Stimulated activated CD4-positive, alpha-beta T cell treated with anti-CD3 and anti-CD28 coated beads, TNF-alpha, amount 100 ng/mL, for 24 hours (primary cell): ENCODE measurements around the gene LCP2.

Experiments used
- DNase-seq, 3 experiments: peaks; one replicate each; pipeline ENCODE4 v3.0.0-alpha.2; 2020; ENCODE audit warnings: low read depth in 3 of 3

LCP2 gene

DNA sequence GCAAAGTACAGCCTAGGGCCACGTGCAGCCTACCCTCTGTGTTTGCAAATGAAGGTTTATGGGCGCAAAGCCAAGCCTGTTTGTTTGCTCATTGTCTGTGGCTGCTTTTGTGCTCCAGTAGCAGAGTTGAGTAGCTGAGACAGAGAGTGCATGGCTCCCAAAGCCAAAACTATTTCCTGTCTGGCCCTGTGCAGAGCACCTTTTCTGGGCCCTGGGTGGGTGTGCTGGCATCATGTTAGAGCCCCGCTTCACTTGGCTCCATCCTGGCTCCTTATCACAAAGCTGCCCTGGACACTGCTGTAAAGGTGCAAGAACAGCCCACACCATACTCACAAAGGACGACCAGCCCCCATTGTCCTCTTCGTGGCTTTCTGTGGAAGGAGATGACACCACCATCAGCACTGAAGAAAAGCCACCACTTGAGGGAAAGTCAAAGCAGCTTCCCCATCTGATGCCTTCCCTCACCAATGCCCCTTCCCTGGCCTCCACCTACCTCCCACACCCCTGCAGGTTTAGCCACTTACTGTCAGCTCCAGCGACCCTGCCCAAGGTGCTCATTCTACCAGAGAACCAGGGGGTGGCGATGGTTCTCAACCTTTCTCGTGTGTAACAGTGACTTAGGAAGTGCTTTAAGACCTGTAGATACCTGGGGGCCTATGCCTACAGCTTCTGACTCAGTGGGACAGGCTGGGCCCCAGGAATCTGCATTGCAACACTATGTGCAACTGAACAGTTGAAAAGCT lies 23.4 kb downstream of the LCP2 start:
- DNase-seq = peak in 2 of 3 experiments; percentile 52 to 61

DNA sequence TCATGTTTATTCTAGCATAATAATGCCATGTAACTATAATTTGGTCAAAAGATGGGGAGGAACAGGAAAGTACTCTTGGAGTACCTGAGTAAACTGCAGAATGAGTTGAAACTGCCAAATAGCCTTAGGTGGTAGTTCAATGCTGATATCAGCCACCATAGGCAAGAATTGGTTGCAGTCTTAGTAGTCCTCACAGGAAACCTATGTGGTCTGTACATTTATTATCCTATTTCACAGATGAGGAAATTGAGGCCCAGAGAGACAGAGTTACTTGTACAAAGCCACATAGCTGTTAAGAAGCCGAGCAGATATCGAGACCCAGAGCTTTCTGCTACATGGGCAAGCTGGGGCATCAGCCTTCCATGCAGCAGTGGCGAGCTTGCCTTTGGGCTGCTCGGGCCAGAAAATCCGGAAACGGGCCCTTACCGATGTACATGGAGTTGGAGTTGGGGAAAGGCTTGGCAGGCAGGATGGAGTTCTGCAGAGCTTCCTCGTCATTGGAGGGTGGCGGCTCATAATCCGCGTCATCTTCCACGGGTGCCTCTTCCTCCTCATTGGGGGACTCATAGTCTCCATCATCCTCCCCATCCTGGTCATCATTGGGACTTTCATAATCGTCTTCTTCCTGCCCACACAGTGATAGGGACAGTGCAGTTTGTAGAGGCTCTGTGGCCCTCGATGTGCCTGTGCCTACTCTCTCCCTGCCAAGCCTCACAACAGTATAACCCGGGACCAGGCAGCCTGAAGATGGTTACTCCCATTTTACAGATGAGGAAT lies 27.1 kb downstream of the LCP2 start:
- no peak for DNase-seq

DNA sequence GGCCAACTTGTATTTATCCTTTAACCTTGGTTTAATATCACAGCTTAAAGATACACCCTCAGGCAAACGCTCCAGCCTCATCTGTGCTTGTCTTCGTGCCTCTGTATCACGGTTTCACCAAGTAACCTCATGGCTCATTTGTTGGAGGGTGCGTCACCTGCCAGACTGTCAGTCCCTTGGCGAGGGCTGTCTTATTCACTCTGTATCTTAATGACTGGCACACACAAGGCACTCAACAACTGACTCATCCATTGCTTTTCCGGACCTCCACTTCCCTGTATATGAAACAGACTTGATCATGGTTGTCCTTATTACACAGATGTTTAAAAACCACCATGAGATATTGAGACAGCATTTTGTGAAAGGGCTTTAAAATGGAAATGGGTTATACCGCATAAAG lies 28.0 kb downstream of the LCP2 start:
- DNase-seq = peak in 2 of 3 experiments; percentile 38 to 45

- DNase-seq = no peak
Measured at GRCh38 chr5:170268884-170269283, 28.7 kb downstream of the LCP2 start.

GRCh38 chr5:170268153-170268689 lies 29.4 kb downstream of the LCP2 start:
- no peak for DNase-seq

DNA sequence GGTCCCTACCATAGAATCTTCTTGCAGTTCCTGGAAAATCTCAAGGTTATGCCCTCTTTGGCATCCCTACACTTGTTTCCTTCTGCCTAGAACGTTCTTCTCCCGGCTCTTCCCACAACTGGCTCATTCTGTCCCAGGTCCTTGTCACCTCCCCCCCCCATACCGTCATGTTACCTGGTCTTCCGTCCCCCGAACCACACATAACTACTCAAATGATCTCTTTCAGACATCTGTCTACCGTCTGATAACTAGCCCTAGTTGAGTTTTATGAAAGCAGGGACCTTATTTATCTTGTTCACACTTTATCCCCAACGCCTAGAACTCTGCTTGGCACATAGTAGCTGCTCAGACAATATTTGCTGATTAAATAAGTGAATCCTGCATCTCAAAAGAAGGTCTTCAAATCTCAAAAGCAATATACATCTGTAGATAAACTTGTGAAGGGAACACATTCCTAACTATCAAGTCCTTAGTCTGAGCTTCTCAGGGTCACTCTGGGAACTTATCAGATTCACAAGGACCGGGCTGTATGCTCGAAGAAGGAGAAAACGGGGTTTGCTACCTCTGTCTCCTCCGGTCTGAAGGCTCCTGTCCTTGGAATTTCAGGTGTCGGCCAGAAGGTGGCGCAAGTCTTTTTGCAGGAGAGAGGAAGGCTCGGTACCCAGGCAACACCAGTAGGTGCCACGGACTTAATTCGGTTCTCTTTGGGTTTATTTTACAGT lies 30.0 kb downstream of the LCP2 start:
- DNase-seq = peak; percentile 64 to 78 (median 71)

DNA sequence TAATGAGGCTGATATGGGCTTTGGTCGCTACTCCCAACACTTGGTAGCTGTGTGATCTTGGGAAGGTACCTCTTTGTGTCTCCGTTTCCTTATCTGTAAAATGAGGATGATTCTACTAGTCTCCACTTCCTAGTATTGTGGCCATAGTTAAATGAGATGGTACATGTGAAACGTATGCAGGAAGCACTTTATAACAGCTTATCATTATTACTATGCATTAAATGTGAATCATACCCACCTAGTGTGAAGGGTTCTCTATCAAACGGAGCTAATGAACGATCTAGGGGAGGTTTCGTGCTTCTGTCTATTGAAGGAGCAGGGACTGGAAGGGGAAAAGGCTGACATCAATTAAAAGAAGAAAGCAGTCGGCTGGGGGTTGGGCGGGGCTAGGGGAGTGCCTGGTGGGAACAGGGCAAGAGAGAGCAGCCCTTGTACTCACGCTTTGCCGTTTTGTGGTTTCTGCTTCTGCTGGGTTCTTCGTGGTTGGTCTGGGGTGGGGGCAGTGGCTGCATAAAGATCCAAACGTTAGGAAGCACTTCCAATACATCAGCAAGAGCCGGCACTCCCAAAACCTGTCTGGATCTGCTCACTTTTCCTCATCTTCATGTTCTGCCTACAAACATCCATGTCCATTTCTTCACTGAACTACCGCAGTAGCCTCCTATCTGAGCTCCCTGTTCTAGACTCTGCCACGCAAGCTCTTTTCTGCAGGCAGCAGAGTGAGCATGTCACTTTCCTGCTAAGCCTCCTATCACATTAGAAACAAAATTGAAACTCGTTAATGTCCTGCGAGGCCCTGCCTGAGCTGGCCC lies 30.8 kb downstream of the LCP2 start:
- DNase-seq = peak in 1 of 3 experiments; percentile 66

DNA sequence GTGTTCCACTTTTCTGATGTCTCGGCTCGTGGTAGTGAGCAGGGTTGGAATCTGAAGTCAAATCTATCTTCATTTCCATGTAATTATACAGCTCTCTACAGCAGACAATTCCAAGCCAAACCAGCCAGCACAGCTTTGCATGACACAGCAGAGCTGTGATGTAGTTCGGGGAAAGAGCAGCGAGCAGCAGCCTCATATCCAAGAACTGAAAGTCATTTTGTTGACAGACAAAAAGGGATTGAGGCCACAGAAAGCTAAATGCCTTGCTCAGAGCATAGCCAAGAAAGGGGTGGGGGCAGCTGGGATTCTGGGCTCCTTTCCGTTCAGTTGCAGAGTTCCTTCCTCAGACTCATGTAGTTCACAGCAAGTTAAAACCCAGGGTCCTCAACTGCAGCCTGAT lies 32.1 kb downstream of the LCP2 start:
- DNase-seq = no peak

GRCh38 chr5:170263906-170264305 lies 33.7 kb downstream of the LCP2 start:
- no peak for DNase-seq

- no peak for DNase-seq
Measured at GRCh38 chr5:170262061-170263045, 35.2 kb downstream of the LCP2 start.

DNA sequence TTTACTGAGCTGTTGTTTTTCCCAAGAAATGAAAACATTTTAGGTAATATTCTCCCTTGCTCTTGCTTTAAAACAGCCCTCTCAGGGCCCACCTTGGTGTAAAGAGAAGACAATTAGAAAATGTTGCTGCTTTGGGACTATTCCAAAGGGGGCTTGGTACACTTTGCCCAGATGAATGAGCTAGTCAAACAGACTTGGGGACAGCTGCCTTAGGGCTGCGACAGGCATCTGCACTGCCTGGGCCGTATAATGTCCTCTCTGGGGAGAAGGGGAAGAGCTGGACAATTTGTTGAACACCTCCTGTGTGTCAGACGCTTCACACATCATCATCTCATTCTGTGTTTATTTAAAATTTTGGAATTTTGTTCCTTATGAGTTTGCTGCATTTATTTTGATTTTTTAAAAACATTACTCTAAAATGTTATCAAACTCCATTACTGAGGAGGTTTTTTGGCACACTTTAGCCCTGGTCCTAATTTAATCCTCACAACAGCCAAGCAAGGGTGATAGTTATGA lies 36.0 kb downstream of the LCP2 start:
- DNase-seq = no peak

- DNase-seq = no peak
Measured at GRCh38 chr5:170257370-170257769, 40.2 kb downstream of the LCP2 start.

DNA sequence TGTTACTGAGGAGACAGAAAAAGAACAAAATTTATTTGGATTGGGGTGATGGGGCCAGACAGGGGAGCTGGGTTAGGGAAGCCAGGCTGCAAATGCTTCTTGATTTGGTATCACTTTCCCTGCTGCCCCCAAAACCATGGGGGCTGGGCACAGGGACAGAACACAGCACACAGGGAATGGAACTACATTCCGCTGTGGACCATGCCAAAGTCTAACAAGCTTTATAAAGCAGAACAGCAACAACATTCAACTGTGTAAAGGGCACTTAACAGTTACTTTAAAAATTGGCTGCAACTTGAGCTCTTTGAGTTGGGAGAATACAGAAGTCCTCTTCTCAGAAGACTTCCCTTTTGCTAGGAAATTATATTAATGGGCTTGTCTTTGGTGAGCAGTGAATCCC lies 41.0 kb downstream of the LCP2 start:
- DNase-seq = no peak

DNA sequence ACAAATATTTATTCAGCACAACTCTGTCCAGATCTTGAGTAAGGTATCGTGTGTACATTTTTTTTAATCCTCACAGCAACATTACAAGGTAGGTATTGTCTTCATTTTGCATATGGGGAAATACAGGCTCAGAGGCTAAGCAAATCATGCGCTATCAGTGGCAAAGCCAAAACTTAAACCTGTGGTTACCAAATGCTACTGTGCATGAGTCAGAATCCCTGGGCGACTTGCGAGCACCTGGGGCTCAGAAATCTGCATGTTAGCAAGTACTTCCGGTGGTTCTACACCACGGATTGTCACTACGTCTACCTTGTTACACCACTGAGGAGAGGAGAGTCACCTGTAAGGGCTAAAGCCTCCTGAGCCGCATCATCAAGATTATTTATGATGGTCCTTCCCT lies 43.5 kb downstream of the LCP2 start:
- DNase-seq = peak in 2 of 3 experiments; percentile 50 to 53

DNA sequence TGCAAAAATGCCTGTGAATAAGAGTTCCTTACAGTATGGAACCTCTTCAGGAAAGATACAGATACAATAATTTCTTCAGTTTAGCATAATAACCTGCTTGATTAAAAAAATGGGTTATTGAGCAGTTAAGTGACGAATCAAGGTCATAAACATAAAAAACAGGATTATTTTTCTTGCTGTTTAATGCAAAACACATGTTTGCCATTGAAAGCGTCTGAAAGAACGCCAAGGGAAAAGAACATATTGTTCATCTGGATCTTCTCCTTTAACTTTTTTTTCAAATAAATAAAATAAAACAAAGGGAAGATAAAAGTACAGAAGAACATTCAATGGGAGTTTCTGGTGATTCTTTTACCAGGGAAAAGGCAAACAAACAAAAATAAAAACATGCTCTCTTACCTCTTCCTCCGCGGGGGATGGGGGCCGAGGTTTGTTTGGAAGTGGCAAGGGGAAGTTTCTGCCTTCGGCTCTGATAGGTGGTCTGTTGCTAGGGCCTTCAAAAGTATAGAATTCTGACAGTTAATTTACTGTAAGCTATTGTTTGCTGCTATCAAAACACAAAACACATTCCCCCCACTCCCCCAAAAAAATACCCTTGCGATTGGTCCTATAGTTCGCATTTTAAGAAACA lies 44.7 kb downstream of the LCP2 start:
- DNase-seq = no peak

GRCh38 chr5:170252109-170252508 lies 45.5 kb downstream of the LCP2 start:
- DNase-seq = no peak

- no peak for DNase-seq
Measured at GRCh38 chr5:170251462-170251861, 46.1 kb downstream of the LCP2 start.

GRCh38 chr5:170250810-170251317 lies 46.7 kb downstream of the LCP2 start:
- no peak for DNase-seq

GRCh38 chr5:170249355-170249754 lies 48.2 kb downstream of the LCP2 start:
- no peak for DNase-seq
